SK-N-SH (cell line): ENCODE data around the gene ANKEF1. TPM values are rescaled to one million over a fixed set of nuclear protein-coding genes. Genes with fewer than 3 reads are reported as not detected.

ENCODE experiments used
- CTCF ChIA-PET: fragments of 300-600, 350-600 bp; formaldehyde crosslinking; extraction: SDS; loops from one replicate; lab custom pipeline; 2021; lab: Yijun Ruan, JAX
- POLR2A ChIA-PET: fragments of 350-600 bp; sonication (Branson Sonifier 250); formaldehyde crosslinking; extraction: SDS; loops from one replicate; lab custom pipeline; 2020; ENCODE audit warnings: antibody characterized with exemption, inconsistent platforms; lab: Yijun Ruan, JAX
- DNase-seq: peaks from one replicate; pipeline ENCODE4 v3.0.0; 2012
- H2AFZ ChIP-seq: fragments of 200-600 bp; sonication (generic); 2 replicates; pipeline ENCODE4 v1.8.1; 2016; ENCODE audit warnings: antibody characterized with exemption, mild to moderate bottlenecking, low read depth
- H3F3A ChIP-seq: fragments of 200-600 bp; sonication (generic); replicated peaks from 2 replicates; pipeline ENCODE3; 2016; ENCODE audit warnings: antibody characterized with exemption, mild to moderate bottlenecking; ENCODE audit not compliant: insufficient read depth
- H3K27ac ChIP-seq, 2 experiments: fragments of 200-500 bp in 1 of 2; fragments of 200-600 bp in 1 of 2; sonication (Bioruptor generic) in 1 of 2; sonication (generic), shearing (Covaris generic) in 1 of 2; 2 replicates each; pipeline versions ENCODE4 v1.5.1 to v1.6.1; 2014 to 2016; ENCODE audit warnings: low read depth in 2 of 2, inconsistent platforms in 1 of 2, low read length in 1 of 2, mild to moderate bottlenecking in 1 of 2, mixed read lengths in 1 of 2
- H3K27me3 ChIP-seq: fragments of 200-600 bp; sonication (generic), shearing (Covaris generic); 2 replicates; pipeline ENCODE4 v1.6.1; 2016; ENCODE audit warnings: mixed run types; ENCODE audit not compliant: insufficient read depth
- H3K36me3 ChIP-seq, 2 experiments: fragments of 200-500 bp in 1 of 2; fragments of 200-600 bp in 1 of 2; sonication (Bioruptor generic) in 1 of 2; sonication (generic) in 1 of 2; replicated peaks in 1 of 2; 2 replicates each; pipeline versions ENCODE3 to v1.5.1; 2014 to 2016; ENCODE audit warnings: low read length in 1 of 2, mild to moderate bottlenecking in 1 of 2; ENCODE audit not compliant: insufficient read depth in 2 of 2, control insufficient read depth in 1 of 2
- H3K4me1 ChIP-seq, 2 experiments: fragments of 200-500 bp in 1 of 2; fragments of 200-600 bp in 1 of 2; sonication (Bioruptor generic) in 1 of 2; sonication (generic), shearing (Covaris generic) in 1 of 2; 2 replicates each; pipeline versions ENCODE4 v1.5.1 to v1.6.1; 2014 to 2016; ENCODE audit warnings: low read depth in 1 of 2, low read length in 1 of 2, mixed run types in 1 of 2; ENCODE audit not compliant: insufficient read depth in 2 of 2, control insufficient read depth in 1 of 2
- H3K4me2 ChIP-seq: fragments of 200-600 bp; sonication (generic), shearing (Covaris generic); 2 replicates; pipeline ENCODE4 v1.6.1; 2017; ENCODE audit warnings: mixed run types
- H3K4me3 ChIP-seq, 2 experiments: fragments of 200-500 bp in 1 of 2; fragments of 200-600 bp in 1 of 2; sonication (Bioruptor generic) in 1 of 2; sonication (generic), shearing (Covaris generic) in 1 of 2; 2 replicates each; pipeline versions ENCODE4 v1.5.1 to v1.8.1; 2014 to 2016; ENCODE audit warnings: low read depth in 2 of 2, inconsistent platforms in 1 of 2, low read length in 1 of 2, mild to moderate bottlenecking in 1 of 2, mixed read lengths in 1 of 2, moderate library complexity in 1 of 2
- H3K79me2 ChIP-seq: fragments of 200-600 bp; sonication (generic); 2 replicates; pipeline ENCODE4 v1.8.1; 2017; ENCODE audit warnings: mild to moderate bottlenecking; ENCODE audit not compliant: insufficient read depth
- H3K9ac ChIP-seq: fragments of 200-600 bp; sonication (generic); 2 replicates; pipeline ENCODE4 v1.6.1; 2017; ENCODE audit warnings: mixed run types
- H3K9me2 ChIP-seq: fragments of 200-600 bp; sonication (generic); 2 replicates; pipeline ENCODE4 v1.6.1; 2017; ENCODE audit warnings: mixed run types
- H3K9me3 ChIP-seq: fragments of 200-600 bp; sonication (generic); 2 replicates; pipeline ENCODE4 v1.6.1; 2017; ENCODE audit warnings: mixed run types, mild to moderate bottlenecking, moderate library complexity
- H4K20me1 ChIP-seq: fragments of 200-600 bp; sonication (generic); 2 replicates; pipeline ENCODE4 v1.6.1; 2017; ENCODE audit warnings: mild to moderate bottlenecking, mixed run types; ENCODE audit not compliant: insufficient read depth
- CHD2 ChIP-seq: fragments of 150-350 bp; IDR thresholded peaks from 2 replicates; pipeline ENCODE4 v1.6.1; 2018; ENCODE audit warnings: low read length; ENCODE audit not compliant: partially characterized antibody
- CTCF ChIP-seq: fragments of 200-600 bp; sonication (generic); IDR thresholded peaks from 2 replicates; pipeline ENCODE4 v1.6.1; 2017; ENCODE audit warnings: antibody characterized with exemption, mild to moderate bottlenecking, moderate library complexity
- ELF1 ChIP-seq: IDR thresholded peaks from 2 replicates; pipeline ENCODE4 v1.4.0; 2012
- FOSL2 ChIP-seq: IDR thresholded peaks from 2 replicates; pipeline ENCODE4 v1.4.0; 2012; ENCODE audit warnings: low read depth, mild to moderate bottlenecking, moderate library complexity, borderline replicate concordance
- FOXJ3 ChIP-seq: sonication (generic); formaldehyde crosslinking; IDR thresholded peaks from 2 replicates; pipeline ENCODE4 v1.5.1; 2020; ENCODE audit warnings: mild to moderate bottlenecking, missing genetic modification reagents
- FOXM1 ChIP-seq: IDR thresholded peaks from 2 replicates; pipeline ENCODE4 v1.4.0; 2012; ENCODE audit warnings: low read depth, mild to moderate bottlenecking
- GABPA ChIP-seq: IDR thresholded peaks from 2 replicates; pipeline ENCODE4 v1.4.0; 2012; ENCODE audit warnings: low read depth, mild to moderate bottlenecking
- GATA2 ChIP-seq: sonication (generic); formaldehyde crosslinking; IDR thresholded peaks from 2 replicates; pipeline ENCODE4 v1.5.0; 2020; ENCODE audit warnings: mild to moderate bottlenecking, missing genetic modification reagents
- JUND ChIP-seq: IDR thresholded peaks from 2 replicates; pipeline ENCODE4 v1.4.0; 2012
- MEF2A ChIP-seq: IDR thresholded peaks from 2 replicates; pipeline ENCODE4 v1.4.0; 2012; ENCODE audit warnings: low read depth, borderline replicate concordance
- MXI1 ChIP-seq: IDR thresholded peaks from 2 replicates; pipeline ENCODE4 v1.6.1; 2012; ENCODE audit warnings: mild to moderate bottlenecking, low read depth, low read length, improper control_type of control experiment
- NFIC ChIP-seq: IDR thresholded peaks from 2 replicates; pipeline ENCODE4 v1.4.0; 2012; ENCODE audit warnings: borderline replicate concordance
- RAD21 ChIP-seq: IDR thresholded peaks from 2 replicates; pipeline ENCODE4 v1.6.1; 2012; ENCODE audit warnings: mild to moderate bottlenecking, low read length
- RFX5 ChIP-seq: IDR thresholded peaks from 2 replicates; pipeline ENCODE4 v1.6.1; 2012; ENCODE audit warnings: mild to moderate bottlenecking, improper control_type of control experiment, low read length
- RXRA ChIP-seq: IDR thresholded peaks from 2 replicates; pipeline ENCODE4 v1.4.0; 2012; ENCODE audit warnings: low read depth, mild to moderate bottlenecking, borderline replicate concordance
- SIN3A ChIP-seq: IDR thresholded peaks from 2 replicates; pipeline ENCODE4 v1.6.1; 2012; ENCODE audit warnings: low read depth, mild to moderate bottlenecking, low read length, moderate library complexity, borderline replicate concordance
- TCF12 ChIP-seq: IDR thresholded peaks from 2 replicates; pipeline ENCODE4 v1.4.0; 2012
- USF1 ChIP-seq: IDR thresholded peaks from 2 replicates; pipeline ENCODE4 v1.4.0; 2012; ENCODE audit warnings: low read depth, borderline replicate concordance
- YY1 ChIP-seq: IDR thresholded peaks from 2 replicates; pipeline ENCODE4 v1.4.0; 2012; ENCODE audit warnings: low read depth, mild to moderate bottlenecking
- WGBS: methylation state at CpG from one replicate; pipeline ENCODE4 v1.1.6; 2017; ENCODE audit warnings: low lambda C conversion rate; 5-methylcytosine and 5-hydroxymethylcytosine counted together
- polyA plus RNA-seq, 3 experiments: library from polyadenylated mRNA; depleted of rRNA; stranded (reverse); fragments of >200 nt; gene quantifications; 2 replicates each; pipeline ENCODE4 v1.2.3, GENCODE V29; 2012
- TF ChIP-seq, protein P1 (sequence below): IDR thresholded peaks from 2 replicates; pipeline ENCODE4 v1.6.1; 2012; ENCODE audit warnings: mild to moderate bottlenecking, low read depth, low read length, moderate library complexity
- TF ChIP-seq, protein P2 (sequence below): IDR thresholded peaks from 2 replicates; pipeline ENCODE4; 2012

Gene ANKEF1
- polyA plus RNA-seq, 1 of the 3 experiments (the other 2 are of a cell fraction) = 2.3 TPM

DNA sequence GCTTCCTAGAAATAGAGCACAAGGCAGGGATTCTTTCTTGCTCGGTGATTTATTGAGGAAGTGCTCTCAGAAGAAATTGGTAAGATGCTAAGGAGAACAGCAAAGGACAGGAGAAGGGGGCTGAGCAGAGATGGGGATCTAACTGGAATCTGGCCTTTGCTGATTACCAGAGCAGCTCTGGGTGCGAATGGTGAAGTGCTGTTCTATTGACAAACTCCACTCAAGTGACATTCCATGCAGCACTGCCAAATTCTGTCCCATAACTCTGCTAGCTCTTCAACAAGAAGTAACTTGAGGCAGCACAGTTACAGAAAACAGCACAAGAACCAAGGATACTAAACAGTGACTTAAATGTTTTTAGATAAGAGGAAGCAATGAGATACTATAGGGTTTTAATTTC, 13.8 kb upstream of the ANKEF1 start:
- Histone ChIP-seq H3F3A (no peaks in the 10 kb centered on the region), H3K27me3 (no peaks in the 10 kb centered on the region; the same call in 1 of the 2 replicates), H3K36me3 (no peaks in the 10 kb centered on the region), H3K4me1 (no peaks in the 10 kb centered on the region), H3K9me2 (peaks cover 4% of the 10 kb centered on the region; the same call in 1 of the 2 replicates), H2AFZ (no peak overlapping the region), H3K9me3 (no peaks in the 10 kb centered on the region), H4K20me1 (no peaks in the 10 kb centered on the region), H3K9ac (no peak overlapping the region), H3K27ac (no peak overlapping the region), H3K79me2 (no peaks in the 10 kb centered on the region), H3K4me2 (no peak overlapping the region), H3K4me3 (no peak overlapping the region)
- no peak for DNase-seq
- 26% methylated on average over 2 of the region's 2 CpGs for WGBS
- ChIA-PET POLR2A (no interaction called here), CTCF (no interaction called here)
- TF ChIP-seq, protein P1, sequence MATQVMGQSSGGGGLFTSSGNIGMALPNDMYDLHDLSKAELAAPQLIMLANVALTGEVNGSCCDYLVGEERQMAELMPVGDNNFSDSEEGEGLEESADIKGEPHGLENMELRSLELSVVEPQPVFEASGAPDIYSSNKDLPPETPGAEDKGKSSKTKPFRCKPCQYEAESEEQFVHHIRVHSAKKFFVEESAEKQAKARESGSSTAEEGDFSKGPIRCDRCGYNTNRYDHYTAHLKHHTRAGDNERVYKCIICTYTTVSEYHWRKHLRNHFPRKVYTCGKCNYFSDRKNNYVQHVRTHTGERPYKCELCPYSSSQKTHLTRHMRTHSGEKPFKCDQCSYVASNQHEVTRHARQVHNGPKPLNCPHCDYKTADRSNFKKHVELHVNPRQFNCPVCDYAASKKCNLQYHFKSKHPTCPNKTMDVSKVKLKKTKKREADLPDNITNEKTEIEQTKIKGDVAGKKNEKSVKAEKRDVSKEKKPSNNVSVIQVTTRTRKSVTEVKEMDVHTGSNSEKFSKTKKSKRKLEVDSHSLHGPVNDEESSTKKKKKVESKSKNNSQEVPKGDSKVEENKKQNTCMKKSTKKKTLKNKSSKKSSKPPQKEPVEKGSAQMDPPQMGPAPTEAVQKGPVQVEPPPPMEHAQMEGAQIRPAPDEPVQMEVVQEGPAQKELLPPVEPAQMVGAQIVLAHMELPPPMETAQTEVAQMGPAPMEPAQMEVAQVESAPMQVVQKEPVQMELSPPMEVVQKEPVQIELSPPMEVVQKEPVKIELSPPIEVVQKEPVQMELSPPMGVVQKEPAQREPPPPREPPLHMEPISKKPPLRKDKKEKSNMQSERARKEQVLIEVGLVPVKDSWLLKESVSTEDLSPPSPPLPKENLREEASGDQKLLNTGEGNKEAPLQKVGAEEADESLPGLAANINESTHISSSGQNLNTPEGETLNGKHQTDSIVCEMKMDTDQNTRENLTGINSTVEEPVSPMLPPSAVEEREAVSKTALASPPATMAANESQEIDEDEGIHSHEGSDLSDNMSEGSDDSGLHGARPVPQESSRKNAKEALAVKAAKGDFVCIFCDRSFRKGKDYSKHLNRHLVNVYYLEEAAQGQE = no peak
- TF ChIP-seq USF1 (no peak), MXI1 (no peak), MEF2A (no peak), JUND (no peak), RAD21 (no peak), SIN3A (no peak), FOXJ3 (CRISPR knock-in tag) (no peak), FOXM1 (no peak), TCF12 (no peak), GATA2 (CRISPR knock-in tag) (no peak), CTCF (no peak)

- Histone ChIP-seq H2AFZ (no peak overlapping the region), H3K27ac (no peak overlapping the region), H3K36me3 (no peaks in the 10 kb centered on the region), H3K4me2 (no peak overlapping the region), H3K4me3 (no peak overlapping the region), H3F3A (no peaks in the 10 kb centered on the region), H3K9ac (no peak overlapping the region), H3K9me3 (no peaks in the 10 kb centered on the region; the same call in 1 of the 2 replicates), H3K4me1 (no peaks in the 10 kb centered on the region), H4K20me1 (no peaks in the 10 kb centered on the region), H3K9me2 (peaks cover 4% of the 10 kb centered on the region; the same call in 1 of the 2 replicates), H3K27me3 (no peaks in the 10 kb centered on the region; the same call in 1 of the 2 replicates), H3K79me2 (no peaks in the 10 kb centered on the region)
- ChIA-PET POLR2A (no interaction called here), CTCF (no interaction called here)
- WGBS = 88% methylated on average over 2 of the region's 2 CpGs
- DNase-seq = no peak
- TF ChIP-seq FOSL2 (no peak), ELF1 (no peak), RXRA (no peak), USF1 (no peak), NFIC (no peak), RFX5 (no peak), GABPA (no peak), YY1 (no peak), CHD2 (no peak)
- TF ChIP-seq, protein P2, sequence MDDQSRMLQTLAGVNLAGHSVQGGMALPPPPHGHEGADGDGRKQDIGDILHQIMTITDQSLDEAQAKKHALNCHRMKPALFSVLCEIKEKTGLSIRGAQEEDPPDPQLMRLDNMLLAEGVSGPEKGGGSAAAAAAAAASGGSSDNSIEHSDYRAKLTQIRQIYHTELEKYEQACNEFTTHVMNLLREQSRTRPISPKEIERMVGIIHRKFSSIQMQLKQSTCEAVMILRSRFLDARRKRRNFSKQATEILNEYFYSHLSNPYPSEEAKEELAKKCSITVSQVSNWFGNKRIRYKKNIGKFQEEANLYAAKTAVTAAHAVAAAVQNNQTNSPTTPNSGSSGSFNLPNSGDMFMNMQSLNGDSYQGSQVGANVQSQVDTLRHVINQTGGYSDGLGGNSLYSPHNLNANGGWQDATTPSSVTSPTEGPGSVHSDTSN = no peak
Observed at GRCh38 chr20:10022625-10023024, 12.2 kb upstream of the ANKEF1 start.
